ENCODE results near the gene ATP5ME.
"Not testable (repeated sequence)": the region's sequence is repeated elsewhere in the genome, so short reads cannot be mapped to it uniquely, and the experiment has no call there.

ATP5ME gene

DNA sequence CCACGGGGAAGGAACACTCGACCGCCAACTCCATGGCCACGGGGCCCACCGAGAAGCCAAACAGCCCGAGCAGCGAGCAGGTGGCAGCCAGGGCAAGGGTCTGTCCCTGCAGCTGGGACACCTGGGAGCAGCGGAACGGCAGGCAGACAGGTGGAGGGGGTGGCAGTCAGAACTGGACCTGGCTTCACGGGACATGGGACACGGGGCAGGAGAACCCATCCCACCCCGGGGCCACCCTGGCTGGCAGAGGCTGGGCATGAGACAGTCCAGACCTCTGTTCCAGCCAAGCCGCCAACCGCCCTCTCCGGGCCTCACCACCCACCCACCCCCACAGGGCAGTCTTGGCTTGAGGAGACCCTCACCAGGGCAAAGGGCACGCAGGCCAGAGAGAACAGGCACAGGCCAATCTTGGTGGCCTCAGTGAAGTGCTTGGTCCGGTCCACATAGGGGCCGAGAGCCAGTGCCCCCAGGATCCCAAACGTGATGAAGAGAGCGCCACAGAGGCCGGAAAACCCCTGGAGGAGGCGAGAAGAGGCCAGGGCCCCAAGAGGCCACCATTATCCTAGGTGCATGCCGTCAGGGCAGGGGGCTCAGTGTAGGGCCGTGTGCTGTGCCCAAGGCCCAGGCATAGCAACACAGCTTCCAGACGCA, 9.3 kb upstream of the ATP5ME start:
- no peak for DNase-seq

DNA sequence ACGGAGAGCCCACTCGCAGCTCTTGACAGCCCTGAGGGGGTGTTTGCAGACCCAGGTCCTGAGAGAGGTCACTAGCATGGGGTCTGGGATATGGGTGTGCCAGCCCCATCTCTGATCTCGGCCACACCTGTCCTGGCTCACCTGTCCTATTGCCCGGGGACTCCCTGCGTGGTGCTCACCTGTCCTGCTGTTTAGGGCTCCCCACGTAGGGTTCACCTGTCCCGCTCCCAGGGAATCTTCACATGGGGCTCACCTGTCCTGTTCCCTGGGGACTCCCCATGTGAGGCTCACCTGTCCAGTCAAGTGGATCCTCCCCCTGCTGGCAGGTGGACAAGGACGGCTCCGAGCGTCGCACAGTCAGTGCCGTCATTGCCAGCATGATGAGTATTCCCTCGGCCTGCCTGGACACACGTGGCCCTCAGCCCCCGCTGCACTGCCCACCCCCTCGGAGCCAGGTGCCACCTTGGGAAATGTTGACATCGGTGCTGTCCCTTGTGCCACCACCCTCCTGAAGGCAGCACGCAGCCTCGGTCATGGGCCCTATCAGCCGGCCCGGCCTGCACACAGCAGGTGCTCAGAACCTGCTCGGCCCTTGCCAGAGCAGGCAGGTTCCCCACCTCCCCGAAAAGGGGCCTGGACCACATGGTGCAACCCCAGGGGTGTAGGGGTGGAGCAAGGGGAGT, 8.6 kb upstream of the ATP5ME start:
- no peak for DNase-seq

- no peak for DNase-seq
These were observed 7.8 kb upstream of the ATP5ME start for GRCh38 chr4:681736-682451.

- peak; percentile 18 for DNase-seq
These were observed 7.0 kb upstream of the ATP5ME start for GRCh38 chr4:680928-681645.

GRCh38 chr4:680551-680927, 6.5 kb upstream of the ATP5ME start:
- no peak for DNase-seq

- DNase-seq: no peak
These were observed 6.0 kb upstream of the ATP5ME start for GRCh38 chr4:680091-680490.

GRCh38 chr4:679629-680028, 5.6 kb upstream of the ATP5ME start:
- DNase-seq: no peak

DNA sequence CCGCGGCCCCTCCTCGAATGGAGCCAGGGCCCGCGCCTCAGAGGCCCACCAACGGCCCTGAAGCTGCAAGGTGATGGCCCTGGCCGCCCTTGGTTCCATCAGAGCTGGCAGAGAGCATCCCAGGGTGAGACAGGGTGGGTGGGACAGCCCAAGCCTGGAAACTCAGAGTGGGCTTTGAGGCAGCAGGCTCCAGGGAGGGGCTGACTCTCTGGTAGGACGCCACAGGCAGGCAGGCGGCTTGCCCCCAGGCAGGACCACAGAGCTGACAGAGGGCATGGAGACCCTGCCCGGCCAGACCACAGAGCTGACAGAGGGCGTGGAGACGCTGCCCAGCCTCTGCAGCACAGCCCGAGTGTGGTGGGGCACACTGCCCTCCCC, 5.0 kb upstream of the ATP5ME start:
- DNase-seq: no peak

DNA sequence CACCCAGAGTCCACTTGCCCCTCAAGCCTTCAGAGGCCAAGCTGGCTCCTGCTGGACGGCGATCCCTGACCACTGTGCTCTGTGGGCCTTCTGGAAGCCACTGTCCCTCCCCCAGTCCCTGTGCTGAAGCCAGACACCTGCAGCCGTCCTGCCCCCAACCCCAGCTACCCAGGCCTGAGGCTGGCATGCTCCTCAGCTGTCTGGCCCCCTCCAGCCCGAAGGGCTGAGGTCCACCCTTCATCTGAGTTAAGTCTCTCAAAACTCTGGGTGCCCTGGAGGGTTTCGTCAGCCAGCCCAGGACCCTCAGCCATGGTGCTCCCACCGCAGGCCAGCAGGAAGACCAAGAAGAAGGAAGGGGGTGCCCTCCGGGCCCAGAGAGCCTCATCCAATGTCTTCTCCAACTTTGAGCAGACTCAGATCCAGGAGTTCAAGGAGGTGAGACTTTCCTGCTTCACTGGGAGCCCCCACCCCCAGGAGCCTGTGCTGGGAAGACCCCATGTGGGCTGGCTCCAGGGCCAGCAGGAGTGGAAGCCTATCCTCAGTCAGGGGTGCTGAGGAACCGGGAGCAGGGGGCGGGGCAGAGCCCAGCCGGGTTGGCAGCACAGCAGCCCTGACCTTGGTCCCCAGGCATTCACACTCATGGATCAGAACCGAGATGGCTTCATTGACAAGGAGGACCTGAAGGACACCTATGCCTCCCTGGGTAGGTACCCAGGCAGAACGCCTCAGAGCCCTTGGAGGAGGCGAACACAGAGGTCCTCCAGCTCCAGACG, 4.4 kb upstream of the ATP5ME start:
- no peak for DNase-seq

- DNase-seq: no peak
These were observed 3.6 kb upstream of the ATP5ME start for GRCh38 chr4:677431-678293.

DNA sequence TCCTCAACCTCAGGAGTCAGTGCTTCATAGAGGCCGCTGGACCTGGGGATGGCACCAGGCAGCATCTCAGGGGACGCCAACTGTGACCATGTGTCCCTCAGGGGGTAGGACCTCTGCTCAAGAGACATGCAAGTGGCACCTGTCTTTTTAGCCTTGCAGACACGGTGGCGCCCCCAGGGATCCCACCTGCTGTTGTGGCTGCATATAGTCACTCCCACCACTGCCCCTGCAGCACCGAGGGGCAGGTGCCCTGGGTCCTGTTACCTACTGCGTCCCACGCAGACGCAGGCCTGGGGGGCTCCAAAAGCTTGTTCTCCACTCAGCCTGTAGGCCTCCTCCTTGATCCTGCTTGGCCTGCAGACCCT, 2.8 kb upstream of the ATP5ME start:
- DNase-seq: no peak

- DNase-seq: no peak
These were observed 2.1 kb upstream of the ATP5ME start for GRCh38 chr4:675980-676870.

- no peak for DNase-seq
These were observed 1.2 kb upstream of the ATP5ME start for GRCh38 chr4:675036-675882.

GRCh38 chr4:673349-674091, 556 bp downstream of the ATP5ME start:
- no peak for DNase-seq

DNA sequence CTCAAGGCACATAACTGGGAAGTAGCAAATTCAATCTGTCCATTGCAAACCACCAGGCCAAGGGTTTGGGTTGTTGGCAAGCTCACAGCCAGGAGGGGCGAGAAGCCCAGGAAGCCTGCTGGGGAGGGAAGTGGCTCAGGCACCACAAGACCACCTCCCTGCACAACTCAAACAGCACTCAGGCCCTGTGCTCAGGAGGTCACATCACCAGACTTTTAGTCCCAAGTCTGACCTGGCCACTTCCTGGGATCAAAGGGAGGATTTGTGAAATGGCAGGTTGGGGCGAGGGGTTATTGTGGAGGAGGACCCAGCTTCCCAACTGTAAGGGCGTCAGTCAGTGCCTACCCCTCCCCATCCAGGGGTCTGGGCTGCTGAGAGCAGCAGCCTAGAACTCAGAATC, 2.3 kb downstream of the ATP5ME start:
- no peak for DNase-seq

DNA sequence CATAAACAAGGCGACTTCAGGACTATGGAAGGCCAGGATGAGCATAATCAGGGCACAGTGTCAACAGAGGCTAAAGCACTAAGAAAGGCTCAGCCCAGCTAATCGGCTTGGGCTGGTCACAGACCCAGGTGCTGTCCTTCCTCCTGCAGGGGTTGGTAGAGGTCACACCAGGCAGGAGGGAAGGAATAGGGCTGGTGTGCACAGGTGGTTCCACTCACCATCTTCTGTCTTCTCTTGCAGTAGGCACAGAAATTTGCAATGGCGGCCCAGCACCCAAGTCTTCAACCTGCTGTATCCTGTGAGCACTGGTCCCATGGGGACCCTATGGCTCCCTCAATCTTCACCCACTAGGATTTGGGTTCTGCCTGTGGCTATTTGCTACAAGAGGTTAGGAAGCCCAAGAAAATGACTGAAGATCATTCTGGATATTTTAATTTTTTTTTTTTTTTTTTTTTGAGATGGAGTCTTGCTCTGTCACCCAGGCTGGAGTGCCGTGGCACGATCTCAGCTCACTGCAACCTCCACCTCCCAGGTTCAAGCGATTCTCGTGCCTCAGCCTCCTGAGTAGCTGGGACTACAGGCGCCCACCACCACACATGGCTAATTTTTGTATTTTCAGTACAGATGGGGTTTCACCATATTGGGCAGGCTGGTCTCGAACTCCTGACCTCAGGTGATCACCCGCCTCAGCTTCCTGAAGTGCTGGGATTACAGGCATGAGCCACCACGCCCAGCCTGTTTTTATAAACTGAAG, 4.1 kb downstream of the ATP5ME start:
- DNase-seq: not testable (repeated sequence)

GRCh38 chr4:668219-668618, 5.9 kb downstream of the ATP5ME start:
- not testable (repeated sequence) for DNase-seq

- no peak for DNase-seq
These were observed 6.5 kb downstream of the ATP5ME start for GRCh38 chr4:667545-667925.
